Measurements from ENCODE around the gene AS3MT.

DNA sequence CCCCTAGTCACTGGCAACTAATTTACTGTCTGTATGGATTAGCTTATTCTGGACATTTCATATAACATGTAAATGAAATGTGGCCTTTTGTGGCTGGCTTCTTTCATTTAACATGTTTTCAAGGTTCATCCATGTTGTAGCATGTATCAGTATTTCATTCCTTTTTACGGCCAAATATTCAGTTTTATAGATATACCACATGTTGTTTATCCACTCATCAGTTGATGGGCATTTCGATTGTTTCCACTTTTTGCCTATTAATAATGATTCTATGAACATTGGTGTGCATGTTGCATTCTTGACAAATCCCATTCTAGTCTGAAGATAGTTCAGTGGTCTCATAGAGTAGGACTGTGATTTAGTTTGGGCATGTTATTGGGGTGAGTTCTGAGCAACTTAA, 61.5 kb downstream of the AS3MT start:
- TF ChIP-seq CTCF (IDR thresholded peaks at IDR 0.05) (no peak), SP1 (CRISPR knock-in tag; conservative IDR thresholded peaks at IDR 0.05) (no peak), HMGXB4 (CRISPR knock-in tag; IDR thresholded peaks at IDR 0.05) (no peak), TCF7 (CRISPR knock-in tag; IDR thresholded peaks at IDR 0.05; ENCODE audit: low read depth) (no peak), SMAD3 (CRISPR knock-in tag; IDR thresholded peaks at IDR 0.05; ENCODE audit: borderline replicate concordance) (no peak)

Data from WTC11 (cell line).